Osteoblast (primary cell): ENCODE data around the gene EIF4G3. TPM values are rescaled to one million over a fixed set of nuclear protein-coding genes. Genes with fewer than 3 reads are reported as not detected.
"Not testable (repeated sequence)": the region's sequence is repeated elsewhere in the genome, so short reads cannot be mapped to it uniquely, and the experiment has no call there.

Experiments
- DNase-seq: peaks from one replicate; pipeline ENCODE4 v3.0.0; 2011; ENCODE audit warnings: low spot score, mixed read lengths; ENCODE audit not compliant: insufficient read length; ENCODE audit errors: missing footprints
- H2AFZ ChIP-seq: 2 replicates; pipeline ENCODE4 v1.6.0; 2011; ENCODE audit warnings: mild to moderate bottlenecking, low read length
- H3K27ac ChIP-seq: 2 replicates; pipeline ENCODE4 v1.5.1; 2011; ENCODE audit warnings: mild to moderate bottlenecking, low read depth, low read length, moderate library complexity
- H3K27me3 ChIP-seq: 2 replicates; pipeline ENCODE4 v1.6.0; 2012; ENCODE audit warnings: mild to moderate bottlenecking, control low read depth, inconsistent platforms, low read length, moderate library complexity; ENCODE audit not compliant: insufficient read depth
- H3K36me3 ChIP-seq: 2 replicates; pipeline ENCODE4 v1.5.1; 2011; ENCODE audit warnings: mild to moderate bottlenecking, low read length, control low read depth, moderate library complexity; ENCODE audit not compliant: insufficient read depth
- H3K4me1 ChIP-seq: 2 replicates; pipeline ENCODE4 v1.5.1; 2011; ENCODE audit warnings: mild to moderate bottlenecking, low read length, control low read depth, moderate library complexity; ENCODE audit not compliant: insufficient read depth
- H3K4me2 ChIP-seq: 2 replicates; pipeline ENCODE4 v1.6.0; 2011; ENCODE audit warnings: mild to moderate bottlenecking, low read length; ENCODE audit not compliant: insufficient read depth
- H3K4me3 ChIP-seq: fragments of 200-600 bp; sonication (generic); 3 replicates; pipeline ENCODE4 v1.5.1; 2012; ENCODE audit warnings: mild to moderate bottlenecking, low read length, inconsistent platforms; ENCODE audit not compliant: insufficient read depth
- H3K79me2 ChIP-seq: 2 replicates; pipeline ENCODE4 v1.6.0; 2012; ENCODE audit warnings: mild to moderate bottlenecking, low read length, control low read depth, inconsistent platforms; ENCODE audit not compliant: insufficient read depth
- H3K9me3 ChIP-seq: 2 replicates; pipeline ENCODE4 v1.5.1; 2011; ENCODE audit warnings: low read depth, low read length, control low read depth
- H4K20me1 ChIP-seq: 2 replicates; pipeline ENCODE4 v1.6.0; 2012; ENCODE audit warnings: mild to moderate bottlenecking, low read length, control low read depth; ENCODE audit not compliant: insufficient read depth
- CTCF ChIP-seq: IDR thresholded peaks from 2 replicates; pipeline ENCODE4 v1.5.1; 2011; ENCODE audit warnings: mild to moderate bottlenecking, low read depth, low read length, moderate library complexity; ENCODE audit errors: extremely low read depth
- total RNA-seq: library from RNA; depleted of rRNA; stranded (reverse); fragments of >200 nt; gene quantifications from 2 replicates; pipeline ENCODE4 v1.2.3, GENCODE V29; 2012

EIF4G3 gene
- total RNA-seq, 1 donor, result 55.0 TPM

DNA sequence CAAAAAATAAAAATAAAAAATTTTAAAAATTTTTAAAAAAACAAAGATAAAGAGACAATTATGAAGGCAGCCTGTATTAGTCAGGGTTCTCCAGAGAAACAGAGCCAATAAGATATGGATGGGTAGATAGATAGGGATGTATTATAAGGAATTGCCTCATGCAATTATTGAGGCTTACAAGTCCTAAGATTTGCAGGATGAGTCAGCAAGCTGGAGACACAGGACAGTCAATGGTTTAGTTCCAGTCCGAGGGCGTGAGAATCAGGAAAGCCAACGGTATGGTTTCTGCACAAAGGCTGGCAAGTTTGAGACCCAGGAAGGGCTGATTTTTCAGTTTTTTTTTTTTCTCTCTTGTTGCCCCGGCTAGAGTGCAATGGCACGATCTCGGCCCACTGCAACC is 24.1 kb upstream of the EIF4G3 start:
- DNase-seq, result peak; percentile 35
- Histone ChIP-seq H3K27me3 (peaks cover 6% of the 10 kb centered on the region), H3K36me3 (no peaks in the 10 kb centered on the region), H4K20me1 (no peaks in the 10 kb centered on the region), H3K9me3 (no peaks in the 10 kb centered on the region), H3K4me3 (no peak overlapping the region), H3K79me2 (no peaks in the 10 kb centered on the region), H3K4me2 (no peak overlapping the region), H3K4me1 (peaks cover 4% of the 10 kb centered on the region), H2AFZ (no peak overlapping the region), H3K27ac (no peak overlapping the region)
- TF ChIP-seq CTCF, result no peak

GRCh38 chr1:21198929-21199328 is 22.2 kb upstream of the EIF4G3 start:
- no peak for TF ChIP-seq CTCF
- Histone ChIP-seq H3K4me2 (no peak overlapping the region), H3K27me3 (peaks cover 6% of the 10 kb centered on the region), H4K20me1 (no peaks in the 10 kb centered on the region), H3K4me1 (peaks cover 8% of the 10 kb centered on the region), H3K36me3 (no peaks in the 10 kb centered on the region), H3K27ac (no peak overlapping the region), H2AFZ (no peak overlapping the region), H3K4me3 (no peak overlapping the region), H3K79me2 (no peaks in the 10 kb centered on the region), H3K9me3 (no peaks in the 10 kb centered on the region)
- no peak for DNase-seq

DNA sequence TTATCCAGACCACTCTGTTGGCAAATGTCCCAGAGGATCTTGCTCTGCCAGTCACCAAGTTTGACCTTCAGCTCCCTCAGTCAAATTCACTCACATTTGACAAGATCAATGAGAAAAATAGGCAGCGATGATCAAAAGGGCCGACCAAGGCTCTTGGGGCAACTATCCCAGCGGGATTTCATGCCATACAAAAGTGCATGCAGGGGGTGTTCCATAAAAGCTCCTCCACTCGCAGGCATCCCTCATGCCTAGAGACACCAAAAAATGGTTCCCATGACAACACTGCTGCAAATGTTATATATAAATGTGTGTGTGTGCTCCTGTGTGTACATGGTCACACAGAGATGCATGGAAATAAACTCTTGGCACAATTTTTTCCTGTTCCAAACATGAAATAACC is 16.2 kb upstream of the EIF4G3 start:
- Histone ChIP-seq H3K79me2 (no peaks in the 10 kb centered on the region), H2AFZ (no peak overlapping the region), H3K9me3 (no peaks in the 10 kb centered on the region), H3K27me3 (no peaks in the 10 kb centered on the region), H3K4me2 (no peak overlapping the region), H3K4me1 (peaks cover 4% of the 10 kb centered on the region), H3K4me3 (no peak overlapping the region), H4K20me1 (no peaks in the 10 kb centered on the region), H3K27ac (no peak overlapping the region), H3K36me3 (no peaks in the 10 kb centered on the region)
- DNase-seq, result peak; percentile 50
- no peak for TF ChIP-seq CTCF

- no peak for DNase-seq
- no peaks in the 10 kb centered on the region for H3K9me3 ChIP-seq
- no peaks in the 10 kb centered on the region for H3K27me3 ChIP-seq
- no peaks in the 10 kb centered on the region for H3K36me3 ChIP-seq
- H4K20me1 ChIP-seq, result no peaks in the 10 kb centered on the region
- no peaks in the 10 kb centered on the region for H3K79me2 ChIP-seq
- H3K4me1 ChIP-seq, result peaks cover 4% of the 10 kb centered on the region
- no peak for TF ChIP-seq CTCF
- H3K4me2 ChIP-seq, result no peak overlapping the region
- H2AFZ ChIP-seq, result no peak overlapping the region
- no peak overlapping the region for H3K4me3 ChIP-seq
- no peak overlapping the region for H3K27ac ChIP-seq
Observed at GRCh38 chr1:21192284-21192683, 15.6 kb upstream of the EIF4G3 start.

- not testable (repeated sequence) for H3K79me2 ChIP-seq
Observed at GRCh38 chr1:21190771-21191170, 14.1 kb upstream of the EIF4G3 start.

More at GRCh38 chr1:21190771-21191170, 14.1 kb upstream of the EIF4G3 start:
- H4K20me1 ChIP-seq, H3K9me3 ChIP-seq, H3K4me3 ChIP-seq, H2AFZ ChIP-seq, H3K4me2 ChIP-seq, H3K36me3 ChIP-seq, H3K4me1 ChIP-seq, H3K27me3 ChIP-seq, H3K27ac ChIP-seq, DNase-seq: not testable (repeated sequence)
